Testis (tissue), 3 donors: ENCODE measurements around the gene AFM. TPM values are rescaled to one million over a fixed set of nuclear protein-coding genes. Genes with fewer than 3 reads are reported as not detected.

ENCODE experiments used
- DNase-seq: peaks from one replicate; pipeline ENCODE4 v3.0.0-alpha.2; 2019
- H3K27ac ChIP-seq, 2 donors: fragments of 200-600 bp; sonication (generic); one replicate each; pipeline ENCODE4 v1.5.1; 2019
- H3K27me3 ChIP-seq: fragments of 200-600 bp; sonication (generic); one replicate; pipeline ENCODE4 v1.5.1; 2019
- H3K36me3 ChIP-seq: fragments of 200-600 bp; sonication (generic); one replicate; pipeline ENCODE4 v1.5.1; 2017; ENCODE audit warnings: low read depth; ENCODE audit errors: missing control alignments
- H3K4me1 ChIP-seq: fragments of 200-600 bp; sonication (generic); one replicate; pipeline ENCODE4 v1.5.1; 2019
- H3K4me3 ChIP-seq, 2 donors: fragments of 200-600 bp; sonication (generic); one replicate each; pipeline ENCODE4 v1.5.1; 2017 to 2019
- H3K9me3 ChIP-seq: fragments of 200-600 bp; sonication (generic); one replicate; pipeline ENCODE4 v1.5.1; 2017
- CTCF ChIP-seq, 3 experiments: fragments of 450-650 bp in 2 of 3; fragments of 200-600 bp in 1 of 3; sonication (generic) in 1 of 3; IDR thresholded peaks; one replicate each; pipeline ENCODE4 v1.5.1; 2016 to 2019; ENCODE audit warnings: antibody characterized with exemption in 3 of 3, mild to moderate bottlenecking in 2 of 3, moderate library complexity in 1 of 3
- POLR2A ChIP-seq: fragments of 450-650 bp; IDR thresholded peaks from one replicate; pipeline ENCODE4 v1.6.1; 2017; ENCODE audit warnings: antibody characterized with exemption, mild to moderate bottlenecking, moderate library complexity
- WGBS, 2 donors: methylation state at CpG; one replicate each; pipeline ENCODE4 v1.1.5; 2018; 5-methylcytosine and 5-hydroxymethylcytosine counted together
- intact Hi-C: fragments of 100-400 bp; cut with DNase I; formaldehyde crosslinking; loops from one replicate; pipeline ENCODE4 v1.15.1; 2023; ENCODE audit warnings: low total_unique reads
- polyA plus RNA-seq: library from polyadenylated mRNA; stranded (reverse); fragments of 350-450 nt; fragmentation: Illumina TruSeq; extraction: RNeasy Lipid Tissue Mini Kit (QIAGEN cat#74804); gene quantifications from one replicate; pipeline ENCODE4 v1.2.3, GENCODE V29; 2014; ENCODE audit warnings: low read depth, low replicate concordance; ENCODE audit not compliant: insufficient read depth
- total RNA-seq, 2 donors: library from RNA; depleted of rRNA; stranded (reverse); fragments of >200 nt; gene quantifications; one replicate each; pipeline ENCODE4 v1.2.3, GENCODE V29; 2016

The AFM gene
- total and polyA plus RNA-seq, 3 donors from 2014 or later: 0.19 to 0.20 TPM; not detected in 1

- WGBS, 2 donors: 50 to 66% methylated on average over 5 of the region's 5 CpGs
- no peaks in the 10 kb centered on the region for H3K4me1 ChIP-seq
- H3K27me3 ChIP-seq: no peaks in the 10 kb centered on the region
- DNase-seq: no peak
- H3K4me3 ChIP-seq: no peak overlapping the region
- H3K27ac ChIP-seq: no peak overlapping the region
- no peaks in the 10 kb centered on the region for H3K9me3 ChIP-seq
- intact Hi-C loops: no loop called here
- TF ChIP-seq POLR2A (no peak), CTCF (IDR thresholded peaks at IDR 0.05) (no peak)
- no peaks in the 10 kb centered on the region for H3K36me3 ChIP-seq
These were observed 39.3 kb upstream of the AFM start for GRCh38 chr4:73442275-73442674.

GRCh38 chr4:73443224-73443623, 38.3 kb upstream of the AFM start:
- Histone ChIP-seq H3K9me3 (no peaks in the 10 kb centered on the region), H3K27me3 (no peaks in the 10 kb centered on the region), H3K4me1 (no peaks in the 10 kb centered on the region), H3K4me3 (no peak overlapping the region), H3K36me3 (no peaks in the 10 kb centered on the region), H3K27ac (no peak overlapping the region)
- no peak for DNase-seq
- TF ChIP-seq CTCF (IDR thresholded peaks at IDR 0.05) (no peak), POLR2A (no peak)
- intact Hi-C loops: no loop called here
- 78 to 89% methylated on average over 3 of the region's 3 CpGs for WGBS, 2 donors

- no peak for TF ChIP-seq CTCF (IDR thresholded peaks at IDR 0.05)
- TF ChIP-seq POLR2A: no peak
- H3K9me3 ChIP-seq: no peaks in the 10 kb centered on the region
- WGBS, 2 donors: 82 to 84% methylated on average over 7 of the region's 7 CpGs
- no peak overlapping the region for H3K4me3 ChIP-seq
- H3K36me3 ChIP-seq: no peaks in the 10 kb centered on the region
- H3K4me1 ChIP-seq: no peaks in the 10 kb centered on the region
- H3K27ac ChIP-seq: no peak overlapping the region
- peak; percentile 28 for DNase-seq
- no peaks in the 10 kb centered on the region for H3K27me3 ChIP-seq
- intact Hi-C loops: no loop called here
These were observed 35.9 kb upstream of the AFM start for GRCh38 chr4:73445383-73446335.

GRCh38 chr4:73446336-73446938, 35.1 kb upstream of the AFM start:
- Histone ChIP-seq H3K27me3 (no peaks in the 10 kb centered on the region), H3K9me3 (no peaks in the 10 kb centered on the region), H3K27ac (no peak overlapping the region), H3K4me3 (no peak overlapping the region), H3K4me1 (no peaks in the 10 kb centered on the region), H3K36me3 (no peaks in the 10 kb centered on the region)
- WGBS, 2 donors: 46 to 50% methylated on average over 3 to 4 of the region's 4 CpGs
- peak; percentile 35 for DNase-seq
- intact Hi-C loops: no loop called here
- TF ChIP-seq CTCF (IDR thresholded peaks at IDR 0.05): peak; percentile 35 to 57 (median 55)
- TF ChIP-seq POLR2A: no peak
